NAMALWA (cell line): ENCODE measurements around the gene MS4A2.
A peak's percentile ranks its signal among the peaks of the same experiment; 100 is the strongest.
"Not testable (repeated sequence)": the region's sequence is repeated elsewhere in the genome, so short reads cannot be mapped to it uniquely, and the experiment has no call there.

Experiments used
- DNase-seq: peaks from one replicate; pipeline ENCODE4 v3.0.0-alpha.2; 2015; ENCODE audit warnings: low spot score

MS4A2 gene

DNA sequence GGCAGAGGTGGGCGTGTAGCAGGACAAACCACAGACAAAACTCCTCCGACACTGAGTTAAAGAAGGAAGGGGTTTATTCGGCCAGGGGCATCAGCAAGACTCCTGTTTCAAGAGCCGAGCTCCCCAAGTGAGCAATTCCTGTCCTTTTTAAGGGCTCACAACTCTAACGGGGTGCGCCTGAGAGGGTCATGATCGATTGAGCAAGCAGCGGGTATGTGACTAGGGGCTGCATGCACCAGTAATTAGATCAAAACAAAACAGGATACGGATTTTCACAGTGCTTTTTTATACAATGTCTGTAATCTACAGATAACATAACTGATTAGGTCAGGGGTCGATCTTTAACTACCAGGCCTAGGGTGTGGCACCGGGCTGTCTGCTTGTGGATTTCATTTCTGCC, 12.9 kb downstream of the MS4A2 start:
- not testable (repeated sequence) for DNase-seq

DNA sequence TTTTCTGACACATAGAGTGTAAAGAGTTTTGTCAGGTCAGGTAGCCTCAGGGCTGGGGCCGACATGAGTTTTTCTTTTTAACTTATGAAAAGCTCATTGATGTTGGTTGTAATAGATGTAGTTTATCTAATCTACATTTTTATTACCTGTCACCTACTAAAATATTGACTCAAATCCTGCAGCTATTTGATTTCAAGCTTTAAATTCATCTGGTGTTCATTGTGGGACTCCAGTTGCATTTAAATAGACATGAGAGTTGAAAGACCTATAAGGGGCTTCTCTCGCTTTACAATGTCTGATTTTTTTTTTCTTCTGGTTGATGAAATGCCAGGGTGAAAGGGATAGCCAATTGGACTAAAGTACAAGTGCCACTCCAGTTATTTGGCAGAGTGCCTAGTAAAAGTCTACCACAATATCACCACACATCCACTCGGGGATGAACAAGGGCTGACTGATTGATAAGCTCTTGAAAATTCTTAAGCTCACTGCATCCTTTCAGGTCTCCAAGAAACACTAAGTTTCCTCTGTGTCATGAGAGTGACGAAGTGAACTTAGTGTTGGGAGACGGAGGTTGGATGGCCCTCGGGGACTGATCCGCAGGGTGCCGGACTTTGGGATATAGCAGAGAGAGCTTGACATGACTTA, 16.1 kb downstream of the MS4A2 start:
- not testable (repeated sequence) for DNase-seq

DNA sequence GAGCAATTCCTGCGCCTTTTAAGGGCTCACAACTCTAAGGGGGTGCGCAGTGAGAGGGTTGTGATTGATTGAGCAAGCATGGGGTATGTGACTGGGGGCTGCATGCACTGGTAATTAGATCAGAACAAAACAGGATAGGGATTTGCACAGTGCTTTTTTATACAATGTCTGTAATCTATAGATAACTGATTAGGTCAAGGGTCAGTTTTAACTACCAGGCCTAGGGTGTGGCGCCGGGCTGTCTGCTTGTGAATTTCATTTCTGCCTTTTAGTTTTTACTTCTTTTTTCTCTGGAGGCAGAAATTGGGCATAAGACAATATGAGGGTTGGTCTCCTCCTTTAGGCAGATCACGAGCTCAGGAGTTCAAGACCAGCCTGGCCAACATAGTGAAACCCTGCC, 20.2 kb downstream of the MS4A2 start:
- not testable (repeated sequence) for DNase-seq

DNA sequence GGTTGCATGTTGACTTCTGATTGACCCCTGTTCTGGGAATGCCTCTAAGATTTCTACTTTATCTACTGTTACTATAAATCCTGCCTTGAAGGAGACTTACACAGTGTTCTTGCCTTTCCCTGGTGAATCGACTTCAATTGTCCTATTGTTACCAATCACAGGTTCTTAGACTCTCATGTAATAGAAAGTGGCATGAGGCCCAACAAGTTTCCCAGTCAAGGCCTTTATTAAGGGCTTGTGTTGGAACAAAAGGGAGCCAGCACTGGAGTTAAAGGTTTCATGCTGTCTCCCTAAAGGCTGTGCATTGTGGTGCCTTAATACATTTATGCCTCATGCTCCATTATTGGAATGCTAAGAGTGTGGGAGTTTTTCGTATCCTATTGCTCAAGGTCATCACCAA, 23.3 kb downstream of the MS4A2 start:
- DNase-seq: no peak

DNA sequence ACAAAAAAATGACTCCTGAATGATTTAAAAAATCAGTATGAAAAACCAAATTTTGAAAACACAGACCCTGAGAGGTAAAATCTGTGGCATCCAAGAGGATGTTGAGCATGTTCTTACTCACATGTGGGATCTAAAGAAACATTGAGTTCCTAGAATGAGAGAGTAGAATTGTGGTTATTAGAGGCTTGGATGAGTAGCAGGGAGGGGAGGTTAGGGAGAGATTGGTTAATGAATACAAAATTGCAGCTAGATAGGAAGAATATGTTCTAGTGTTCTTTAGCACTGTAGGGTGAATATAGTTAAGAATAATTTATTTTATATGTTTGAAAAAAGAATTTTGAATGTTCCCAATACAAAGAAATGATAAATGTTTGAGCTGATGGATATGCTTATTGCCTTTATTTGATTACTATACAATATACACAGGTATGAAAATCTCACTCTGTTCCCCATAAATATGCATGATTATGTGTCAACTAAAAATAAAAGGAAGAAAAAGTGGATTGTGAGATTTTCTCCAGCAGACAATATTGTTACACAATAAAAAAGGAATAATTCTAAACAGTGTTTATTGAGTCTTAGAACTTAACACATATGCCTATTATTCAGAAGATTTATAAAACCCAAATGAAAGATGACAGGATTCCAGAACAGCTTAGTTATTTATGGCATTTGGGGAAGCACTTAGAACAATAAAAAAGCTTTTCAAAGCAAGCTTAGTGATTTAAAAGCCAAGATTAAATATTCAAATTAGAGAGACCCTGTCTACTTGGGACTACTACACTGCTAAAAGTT, 28.7 kb downstream of the MS4A2 start:
- no peak for DNase-seq

DNA sequence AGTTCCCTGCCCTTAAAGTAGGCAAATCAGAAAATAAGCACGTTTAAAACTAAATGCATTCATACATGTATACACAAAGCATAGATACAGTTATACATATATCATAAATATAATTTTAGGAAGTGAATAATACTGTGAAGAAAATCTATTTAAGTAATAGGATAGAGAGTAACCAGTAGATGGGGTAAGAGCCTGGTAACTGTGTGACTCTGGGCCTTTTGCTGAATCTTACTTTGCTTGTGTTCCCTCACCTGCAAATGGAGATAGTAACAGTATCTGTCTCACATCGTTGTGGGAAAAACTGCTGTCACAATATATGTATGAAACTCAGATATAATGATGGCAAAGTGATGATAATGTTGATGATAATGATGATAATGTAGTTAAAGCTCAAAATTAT, 29.9 kb downstream of the MS4A2 start:
- no peak for DNase-seq

DNA sequence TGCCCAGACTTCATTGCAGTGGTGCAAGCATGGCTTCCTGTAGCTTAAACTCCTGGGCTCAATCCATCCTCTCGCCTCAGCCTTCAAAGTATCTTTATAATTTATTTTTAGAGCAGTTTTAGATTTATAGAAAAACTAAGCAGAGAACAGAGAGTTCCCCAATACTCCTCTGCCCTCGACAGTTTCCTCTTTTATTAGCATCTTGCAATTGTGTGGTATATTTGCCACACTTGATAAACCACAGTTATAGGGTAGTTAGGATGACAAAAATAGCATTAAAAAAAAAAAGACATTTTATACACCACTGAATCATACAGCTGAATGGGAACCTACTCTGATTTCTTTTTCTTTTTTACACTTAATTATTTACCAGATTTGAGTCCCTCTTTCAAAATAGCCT, 31.2 kb downstream of the MS4A2 start:
- DNase-seq: no peak

DNA sequence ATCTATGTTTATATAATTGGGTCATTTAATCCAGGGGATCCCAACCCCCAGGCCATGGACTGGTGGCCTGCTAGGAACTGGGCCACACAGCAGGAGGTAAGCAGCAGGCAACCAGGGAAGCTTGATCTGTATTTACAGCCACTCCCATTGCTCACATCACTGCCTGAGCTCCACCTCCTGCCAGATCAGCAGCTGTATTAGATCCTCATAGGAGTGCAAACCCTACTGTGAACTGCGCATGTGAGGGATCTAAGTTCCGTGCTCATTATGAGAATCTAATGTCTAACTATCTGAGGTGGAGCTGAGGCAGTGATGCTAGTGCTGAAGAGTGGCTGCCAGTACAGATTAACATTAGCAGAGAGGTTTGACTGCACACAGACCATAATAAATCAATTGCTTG, 32.8 kb downstream of the MS4A2 start:
- DNase-seq: no peak

DNA sequence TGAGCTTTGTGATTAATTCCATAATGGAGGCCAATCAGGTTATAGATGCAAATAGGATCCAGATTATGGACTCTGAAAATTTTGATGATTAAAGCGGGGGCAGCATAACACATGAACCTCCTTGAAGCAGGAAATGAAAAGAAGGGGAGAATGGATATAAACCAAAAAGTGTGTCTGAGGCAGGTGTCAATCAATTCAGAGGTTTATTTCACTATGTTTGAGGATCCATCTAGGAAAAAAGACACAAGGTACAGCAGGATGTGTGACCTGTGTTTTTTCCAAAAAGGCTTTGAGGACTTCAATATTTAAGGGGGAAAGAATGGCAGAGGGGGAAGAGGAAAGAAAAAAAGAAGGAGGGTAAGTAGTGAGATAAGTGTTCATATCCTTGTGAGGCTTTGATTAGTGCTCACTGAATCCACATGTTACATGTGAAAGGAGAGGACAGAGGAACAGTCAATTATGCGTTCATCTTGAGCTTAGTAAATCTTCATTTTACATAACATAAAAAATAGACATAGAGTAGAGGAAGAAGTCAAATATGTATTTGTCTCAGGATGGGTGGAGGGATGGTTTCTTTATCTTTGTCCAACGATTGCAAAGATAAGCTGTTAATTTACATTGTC, 34.1 kb downstream of the MS4A2 start:
- DNase-seq: no peak

DNA sequence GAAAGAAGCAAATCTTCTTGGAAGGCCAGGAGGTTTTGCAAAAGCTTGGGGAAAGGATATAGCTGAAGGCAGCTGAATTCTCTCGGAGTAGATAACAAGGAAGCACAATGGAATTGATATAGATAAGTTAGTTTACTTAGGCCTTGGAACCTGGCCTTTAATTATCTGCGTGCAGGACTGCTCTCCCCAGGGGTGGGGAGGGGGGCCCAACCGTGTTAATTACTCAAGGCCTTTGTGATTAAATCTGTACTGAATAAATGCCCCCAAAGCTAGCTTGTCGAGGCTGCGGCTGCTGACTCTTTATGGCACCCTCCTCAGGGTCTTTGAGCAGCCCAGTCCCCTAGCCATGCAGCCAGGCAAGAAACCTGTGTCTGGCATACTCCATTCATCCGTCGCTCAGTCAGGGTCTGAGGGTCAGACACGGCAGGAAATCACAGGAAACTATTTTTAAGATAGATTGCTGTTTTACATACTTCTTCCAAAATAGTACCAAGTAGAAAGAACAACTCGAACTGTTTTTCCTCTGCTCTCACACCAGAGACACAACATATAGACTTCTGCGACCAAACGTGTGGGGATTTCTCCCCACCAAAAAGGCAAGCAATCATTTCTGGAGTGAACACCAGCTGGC, 36.5 kb downstream of the MS4A2 start:
- no peak for DNase-seq

DNA sequence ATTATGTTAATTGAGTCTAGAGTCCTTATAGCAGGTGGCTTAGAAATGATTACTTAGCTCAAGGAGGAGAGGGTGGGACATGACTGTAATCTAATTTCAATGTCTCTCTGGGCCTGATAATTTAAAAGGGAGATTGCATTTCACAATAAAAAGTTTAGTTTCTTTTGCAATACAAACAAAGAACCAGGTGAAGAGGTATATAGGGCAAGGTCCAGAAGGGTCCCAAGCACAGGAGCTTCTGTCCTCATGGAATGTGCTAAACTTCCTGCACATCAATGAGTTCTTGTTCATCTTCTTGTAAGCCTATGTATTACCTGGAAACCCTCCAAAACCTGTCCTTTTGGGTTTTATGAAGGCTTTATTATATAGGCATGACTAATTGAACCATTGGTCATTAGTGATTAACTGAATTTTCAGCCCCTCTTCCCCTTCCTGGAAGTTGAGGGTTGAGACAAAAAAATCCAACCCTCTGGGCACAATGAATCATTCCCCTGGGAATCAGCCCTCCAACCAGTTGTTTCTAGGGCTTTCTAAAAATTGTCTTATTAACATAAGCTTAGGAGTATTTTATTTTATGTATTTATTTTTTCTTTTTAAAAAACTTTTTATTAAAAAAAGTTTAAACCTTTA, 37.6 kb downstream of the MS4A2 start:
- no peak for DNase-seq

DNA sequence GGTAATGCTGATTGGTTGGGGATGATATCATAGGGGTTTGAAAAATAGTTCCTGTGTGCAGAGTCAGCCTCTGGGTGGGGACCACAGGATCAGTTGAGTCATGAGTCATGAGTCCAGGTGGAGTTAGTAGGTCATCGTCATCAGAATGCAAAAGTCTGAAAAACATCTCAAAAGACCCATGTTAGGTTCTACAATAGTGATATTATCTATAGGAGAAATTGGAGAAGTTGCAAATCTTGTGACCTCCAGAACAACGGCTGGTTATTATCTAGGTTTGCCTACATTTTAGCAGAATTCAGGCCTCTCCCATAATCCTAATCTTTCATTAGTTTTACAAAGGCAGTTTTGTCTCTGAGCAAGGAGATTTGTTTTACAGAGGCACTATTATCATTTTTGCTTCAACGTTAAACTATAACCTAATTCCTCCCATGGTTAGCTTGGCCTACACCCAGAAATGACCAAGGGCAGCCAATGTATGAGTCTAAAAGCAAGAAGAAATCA, 38.9 kb downstream of the MS4A2 start:
- DNase-seq: no peak

DNA sequence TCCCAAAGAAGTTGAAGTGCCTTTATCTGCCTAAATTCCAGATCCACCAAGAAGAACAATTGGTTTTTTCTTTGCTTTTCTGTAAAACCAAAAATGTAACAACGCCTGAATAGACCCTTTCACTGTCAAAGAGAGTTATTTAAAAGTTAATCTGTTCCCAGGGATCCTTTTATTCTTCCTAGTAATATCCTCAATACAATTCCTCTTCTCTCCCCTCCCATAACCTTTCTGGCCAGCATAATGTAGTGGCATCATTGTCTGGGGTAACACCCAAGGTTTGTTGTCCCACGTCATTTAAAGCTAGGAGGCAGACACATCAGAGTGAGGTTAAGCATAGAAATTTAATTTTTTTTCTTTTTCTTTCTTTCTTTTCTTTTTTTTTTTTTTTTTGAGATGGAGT, 39.9 kb downstream of the MS4A2 start:
- no peak for DNase-seq

DNA sequence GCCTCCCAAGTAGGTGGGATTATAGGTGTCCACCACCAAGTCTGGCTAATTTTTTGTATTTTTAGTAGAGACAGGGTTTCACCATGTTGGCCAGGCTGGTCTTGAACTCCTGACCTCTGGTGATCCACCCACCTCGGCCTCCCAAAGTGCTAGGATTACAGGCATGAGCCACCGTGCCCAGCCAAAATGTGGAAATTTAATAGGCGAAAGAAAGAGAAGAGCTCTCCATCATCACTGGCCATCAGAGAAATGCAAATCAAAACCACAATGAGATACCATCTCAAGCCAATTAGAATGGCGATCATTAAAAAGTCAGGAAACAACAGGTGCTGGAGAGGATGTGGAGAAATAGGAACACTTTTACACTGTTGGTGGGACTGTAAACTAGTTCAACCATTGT, 40.4 kb downstream of the MS4A2 start:
- DNase-seq: not testable (repeated sequence)

DNA sequence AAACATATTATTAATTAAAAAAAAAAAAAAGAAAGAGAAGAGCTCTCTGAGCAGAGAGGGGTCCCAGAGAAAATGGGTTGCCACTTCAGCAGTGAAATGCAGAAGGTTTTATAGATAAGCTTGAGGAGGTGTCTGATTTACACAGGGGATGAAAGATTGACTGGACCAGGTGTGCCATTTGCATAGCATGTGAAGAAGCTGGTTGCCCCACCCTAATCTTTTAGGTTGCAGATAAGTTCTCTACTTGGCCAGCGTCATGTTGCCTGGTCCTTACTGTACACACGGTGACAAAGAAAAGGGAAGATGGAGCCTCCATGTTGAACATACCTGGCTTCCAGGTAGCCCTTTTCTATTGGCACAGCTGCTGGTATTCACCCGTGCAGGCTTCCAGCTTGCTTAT, 41.4 kb downstream of the MS4A2 start:
- DNase-seq: no peak

DNA sequence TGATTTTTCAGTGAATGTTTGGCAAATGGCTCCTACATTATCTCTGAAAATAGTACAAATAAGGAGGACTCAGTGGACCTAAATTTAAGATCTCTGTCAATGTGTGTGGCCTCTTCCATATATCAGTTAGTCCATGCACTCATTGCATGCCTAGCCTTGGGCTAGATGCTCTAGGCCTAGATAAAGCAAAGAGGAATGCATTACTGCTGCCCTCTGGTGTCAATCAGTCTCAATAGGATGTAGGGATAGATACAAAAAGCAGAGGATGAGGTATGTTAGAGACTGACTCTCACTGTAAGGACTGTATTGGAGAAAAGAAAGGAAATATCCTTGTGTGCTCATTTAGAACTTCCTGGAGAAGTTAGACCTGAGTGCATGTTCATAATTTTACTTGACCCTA, 42.0 kb downstream of the MS4A2 start:
- peak; percentile 55 for DNase-seq

DNA sequence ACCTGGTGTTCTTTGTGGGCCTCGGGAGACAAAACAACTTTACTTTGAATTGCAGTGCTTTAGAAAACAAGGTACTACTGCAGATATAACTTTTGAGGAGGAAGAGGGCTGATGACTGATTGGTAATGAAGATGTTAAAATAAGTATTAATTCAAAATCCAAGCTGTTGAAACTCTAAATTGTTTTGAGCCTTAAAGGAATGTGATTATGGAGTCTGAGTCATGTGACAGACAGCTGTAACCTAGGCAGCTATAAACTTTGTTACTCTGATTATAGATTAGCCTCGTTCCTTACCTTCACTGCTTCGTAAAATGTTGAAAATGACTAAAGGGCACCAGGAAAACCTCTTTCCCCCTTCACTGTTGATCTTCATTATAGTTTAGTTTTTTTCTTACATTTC, 43.4 kb downstream of the MS4A2 start:
- no peak for DNase-seq

DNA sequence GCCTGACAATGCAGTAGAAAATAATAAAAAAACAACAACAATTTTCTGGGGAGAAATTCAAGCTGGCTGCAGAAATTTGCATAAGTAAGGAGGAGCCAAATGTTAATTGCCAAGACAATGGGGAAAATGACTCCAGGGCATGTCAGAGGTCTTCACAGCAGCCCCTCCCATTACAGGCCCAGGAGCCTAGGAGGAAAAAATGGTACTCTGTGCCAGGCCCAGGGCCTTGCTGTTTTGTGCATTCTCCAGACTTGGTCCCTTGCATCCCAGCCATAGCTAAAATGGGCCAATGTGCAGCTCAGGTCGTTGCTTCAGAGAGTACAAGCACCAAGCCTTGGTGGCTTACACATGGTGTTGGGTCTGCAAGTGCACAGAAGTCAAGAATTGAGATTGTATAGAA, 45.5 kb downstream of the MS4A2 start:
- DNase-seq: no peak

DNA sequence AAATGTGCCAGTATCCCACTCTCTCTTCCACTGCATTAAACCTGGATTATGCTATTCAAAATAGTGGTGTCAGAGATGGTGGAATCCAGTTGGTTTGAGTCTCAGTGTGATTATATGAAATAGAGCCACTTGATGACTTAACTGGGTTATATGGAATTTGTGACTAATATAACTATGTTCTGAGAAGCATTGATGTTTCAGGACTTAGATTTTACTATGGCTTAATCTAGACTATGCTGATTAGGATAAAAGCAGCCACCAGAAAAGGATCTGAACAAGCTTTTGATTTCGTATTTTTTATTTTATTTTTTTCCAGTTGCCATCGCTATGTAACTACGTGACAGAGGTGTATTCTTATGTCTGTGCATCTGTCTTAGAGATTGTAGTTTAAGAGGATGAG, 55.3 kb downstream of the MS4A2 start:
- DNase-seq: no peak

DNA sequence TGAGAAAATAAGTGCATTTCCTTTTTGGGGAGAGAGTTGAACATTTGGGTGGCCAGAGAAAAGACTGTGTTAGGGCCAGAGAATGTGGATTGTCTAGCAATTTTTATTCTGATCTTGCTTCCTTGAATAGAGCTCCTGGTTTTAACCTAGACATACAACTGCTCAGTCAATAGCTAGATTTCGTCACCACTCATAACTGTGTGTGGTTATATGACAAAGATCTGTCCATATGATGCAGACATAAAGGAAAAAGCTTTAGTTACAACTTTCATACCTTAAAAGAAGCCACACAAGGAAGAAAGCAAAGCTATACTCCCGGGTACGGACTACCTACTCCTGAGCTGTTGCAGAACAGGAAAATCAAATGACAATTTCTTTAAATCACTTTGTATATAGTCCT, 57.2 kb downstream of the MS4A2 start:
- DNase-seq: no peak
